ENCODE measurements around the gene CPNE5. TPM values are rescaled to one million over a fixed set of nuclear protein-coding genes. Genes with fewer than 3 reads are reported as not detected.

The CPNE5 gene
- total and polyA plus RNA-seq, 2 of the 4 experiments (the other 2 are of a cell fraction), result 0.07 TPM; not detected in 1

DNA sequence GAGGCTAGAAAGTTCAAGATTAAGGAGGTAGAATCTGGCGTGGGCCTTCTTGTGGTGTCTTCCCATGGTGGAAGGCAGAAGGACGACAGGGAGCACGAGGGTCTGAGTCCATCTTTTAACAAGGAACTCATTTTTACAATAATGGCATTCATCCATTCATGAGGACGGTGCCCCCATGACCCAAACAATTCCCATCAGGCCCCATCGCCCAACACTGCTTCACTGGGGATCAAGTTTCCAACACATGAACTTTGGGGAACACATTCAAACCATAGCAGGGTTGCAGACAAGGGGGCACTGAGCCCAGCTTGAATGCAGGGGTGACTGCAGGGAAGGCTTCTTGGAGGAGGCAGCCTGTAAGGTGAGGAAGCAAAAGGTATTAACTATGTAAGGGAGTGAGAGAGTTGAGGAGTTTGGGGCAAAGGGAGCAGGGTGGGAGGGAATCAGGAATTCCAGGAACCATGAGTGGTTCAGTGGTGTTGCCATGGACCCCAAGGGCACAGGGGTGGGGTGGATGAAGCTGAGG lies 136.1 kb downstream of the CPNE5 start:
- CTCF ChIA-PET, result no interaction called here

More for the DNA sequence above, 136.1 kb downstream of the CPNE5 start:
- H3K27me3 ChIP-seq (ENCODE audit: control insufficient read depth, insufficient read depth, low read length), result peaks cover 23% of the 10 kb centered on the region
- H3K36me3 ChIP-seq (ENCODE audit: control insufficient read depth, insufficient read depth, low read length), result no peaks in the 10 kb centered on the region
- H3K18ac ChIP-seq (ENCODE audit: low read depth, low read length), result no peak overlapping the region
- no peak overlapping the region for H2BK120ac ChIP-seq (ENCODE audit: low read depth, low read length)
- H3K4ac ChIP-seq (ENCODE audit: low read depth, low read length), result no peak overlapping the region
- no peak overlapping the region for H2AK5ac ChIP-seq (ENCODE audit: low read depth, low read length)
- H4K5ac ChIP-seq (ENCODE audit: low read depth, low read length), result no peak overlapping the region
- no peak overlapping the region for H3K27ac ChIP-seq (ENCODE audit: insufficient read depth, low read length)
- no peak overlapping the region for H4K91ac ChIP-seq (ENCODE audit: insufficient read depth, low read depth, low read length)
- in situ Hi-C loops (cut with MboI; ENCODE audit: low sequenced_read_pairs), result loop anchor here (5.0 kb wide), 1 partner anchor 49 kb away; no protein-coding TSS in a partner anchor
- DNase-seq, result no peak
- H3K23ac ChIP-seq (ENCODE audit: low read depth, low read length), result no peak overlapping the region
- no peaks in the 10 kb centered on the region for H3K9me3 ChIP-seq (ENCODE audit: control insufficient read depth, insufficient read depth, low read length)
- ATAC-seq (ENCODE audit: low read depth), result no peak
- no TSS peak for BruUV-seq (replicated peaks)
- no peak overlapping the region for H3K56ac ChIP-seq (ENCODE audit: extremely low read depth, insufficient read depth, low read length)
- POLR2A ChIA-PET (ENCODE audit: unreplicated experiment), result no interaction called here
- intact Hi-C loops (cut with micrococcal nuclease), result no loop called here
- no peak overlapping the region for H2BK5ac ChIP-seq (ENCODE audit: low read depth, low read length, poor library complexity, severe bottlenecking)
- H3K14ac ChIP-seq (replicated peaks; ENCODE audit: low read depth, low read length), result no peak overlapping the region
- TF ChIP-seq FOS (IDR thresholded peaks at IDR 0.05; ENCODE audit: low read depth, low read length) (no peak), NFE2L2 (IDR thresholded peaks at IDR 0.05; ENCODE audit: low read depth, low read length) (no peak), MXI1 (IDR thresholded peaks at IDR 0.05; ENCODE audit: borderline replicate concordance, low read depth, low read length) (no peak), POLR2A (IDR thresholded peaks at IDR 0.05; ENCODE audit: low read depth, low read length) (no peak), RCOR1 (IDR thresholded peaks at IDR 0.05; ENCODE audit: insufficient replicate concordance, low read length) (no peak), RAD21 (IDR thresholded peaks at IDR 0.05; ENCODE audit: low read length) (no peak), MAFK (IDR thresholded peaks at IDR 0.05; ENCODE audit: low read depth, low read length) (no peak), MAZ (IDR thresholded peaks at IDR 0.05; ENCODE audit: borderline replicate concordance, low read depth, low read length) (no peak), CEBPB (IDR thresholded peaks at IDR 0.05; ENCODE audit: low read depth, low read length) (no peak), SMC3 (IDR thresholded peaks at IDR 0.05; ENCODE audit: low read depth, low read length) (no peak)
- TF ChIP-seq, protein P1, sequence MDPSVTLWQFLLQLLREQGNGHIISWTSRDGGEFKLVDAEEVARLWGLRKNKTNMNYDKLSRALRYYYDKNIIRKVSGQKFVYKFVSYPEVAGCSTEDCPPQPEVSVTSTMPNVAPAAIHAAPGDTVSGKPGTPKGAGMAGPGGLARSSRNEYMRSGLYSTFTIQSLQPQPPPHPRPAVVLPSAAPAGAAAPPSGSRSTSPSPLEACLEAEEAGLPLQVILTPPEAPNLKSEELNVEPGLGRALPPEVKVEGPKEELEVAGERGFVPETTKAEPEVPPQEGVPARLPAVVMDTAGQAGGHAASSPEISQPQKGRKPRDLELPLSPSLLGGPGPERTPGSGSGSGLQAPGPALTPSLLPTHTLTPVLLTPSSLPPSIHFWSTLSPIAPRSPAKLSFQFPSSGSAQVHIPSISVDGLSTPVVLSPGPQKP (IDR thresholded peaks at IDR 0.05; ENCODE audit: borderline replicate concordance, low read depth, low read length), result no peak
- TF ChIP-seq, protein P2, sequence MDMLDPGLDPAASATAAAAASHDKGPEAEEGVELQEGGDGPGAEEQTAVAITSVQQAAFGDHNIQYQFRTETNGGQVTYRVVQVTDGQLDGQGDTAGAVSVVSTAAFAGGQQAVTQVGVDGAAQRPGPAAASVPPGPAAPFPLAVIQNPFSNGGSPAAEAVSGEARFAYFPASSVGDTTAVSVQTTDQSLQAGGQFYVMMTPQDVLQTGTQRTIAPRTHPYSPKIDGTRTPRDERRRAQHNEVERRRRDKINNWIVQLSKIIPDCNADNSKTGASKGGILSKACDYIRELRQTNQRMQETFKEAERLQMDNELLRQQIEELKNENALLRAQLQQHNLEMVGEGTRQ (IDR thresholded peaks at IDR 0.05; ENCODE audit: low read depth, low read length), result no peak
- no peak overlapping the region for H2AK9ac ChIP-seq (replicated peaks; ENCODE audit: low read depth, low read length, poor library complexity)
- H2BK15ac ChIP-seq (ENCODE audit: low read depth, low read length), result no peak overlapping the region
- H4K8ac ChIP-seq (ENCODE audit: low read depth in 2 of 2, low read length in 2 of 2), result no peak overlapping the region
- no peaks in the 10 kb centered on the region for H3K79me1 ChIP-seq (ENCODE audit: low read depth in 1 of 2, low read length in 2 of 2)
- 93% methylated on average over 2 of the region's 5 CpGs; no CpG with 5 or more reads in 1 of the 2 experiments for WGBS, 2 experiments (ENCODE audit: extremely low coverage in 2 of 2, insufficient read length in 1 of 2)
- peaks cover 3% of the 10 kb centered on the region; the same call in 1 of the 2 replicates for H3K9me1 ChIP-seq (ENCODE audit: insufficient read depth, low read length)
- H3K4me2 ChIP-seq (ENCODE audit: low read depth, low read length), result no peak overlapping the region
- no peak overlapping the region for H3K4me3 ChIP-seq (ENCODE audit: insufficient read depth, low read depth, low read length)
- no peak overlapping the region for H3K9ac ChIP-seq (ENCODE audit: low read depth, low read length)
- H3K4me1 ChIP-seq (ENCODE audit: control insufficient read depth, insufficient read depth, low read length), result no peaks in the 10 kb centered on the region
- no peaks in the 10 kb centered on the region for H4K20me1 ChIP-seq (ENCODE audit: insufficient read depth, low read length)
- no peak overlapping the region for H2BK20ac ChIP-seq (ENCODE audit: low read depth, low read length)
- dilution Hi-C loops (cut with HindIII; ENCODE audit: low sequenced_read_pairs, unreplicated experiment), result no loop called here
- no peak overlapping the region for H2AFZ ChIP-seq (replicated peaks; ENCODE audit: low read length, poor library complexity)
